Measurements from ENCODE around the gene CYTL1.

CYTL1 gene

DNA sequence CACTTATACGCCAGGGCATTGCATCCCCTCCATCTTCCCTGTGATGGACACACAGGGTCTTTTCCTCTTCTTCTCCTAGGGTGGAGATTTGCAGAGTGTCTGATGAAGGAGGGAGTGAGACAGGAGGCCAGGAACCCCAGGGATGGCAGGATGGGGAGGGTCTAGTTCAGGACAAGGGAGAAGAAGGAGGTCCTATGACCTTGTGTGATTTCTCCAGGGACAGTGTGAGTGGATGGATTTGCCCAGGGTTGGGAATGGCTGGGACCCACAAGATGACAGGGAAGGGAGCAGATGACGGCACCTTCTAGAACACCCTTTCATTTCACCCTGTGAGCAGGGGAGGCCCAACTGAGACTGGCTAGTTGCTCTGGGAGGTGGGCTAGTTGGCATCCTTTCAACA, 34.2 kb downstream of the CYTL1 start:
- Histone ChIP-seq H3K9ac (ENCODE audit: low read depth, low read length) (no peak overlapping the region), H3K36me3 (ENCODE audit: insufficient read depth, low read depth, low read length) (no peaks in the 10 kb centered on the region), H3K4me1 (ENCODE audit: insufficient read depth, low read length) (no peaks in the 10 kb centered on the region), H3K27me3 (ENCODE audit: insufficient read depth, low read length) (no peaks in the 10 kb centered on the region), H3K27ac (ENCODE audit: low read length) (no peak overlapping the region), H3K4me3 (ENCODE audit: low read length) (no peak overlapping the region), H3K9me3 (ENCODE audit: insufficient read depth, low read depth, low read length) (no peaks in the 10 kb centered on the region)

DNA sequence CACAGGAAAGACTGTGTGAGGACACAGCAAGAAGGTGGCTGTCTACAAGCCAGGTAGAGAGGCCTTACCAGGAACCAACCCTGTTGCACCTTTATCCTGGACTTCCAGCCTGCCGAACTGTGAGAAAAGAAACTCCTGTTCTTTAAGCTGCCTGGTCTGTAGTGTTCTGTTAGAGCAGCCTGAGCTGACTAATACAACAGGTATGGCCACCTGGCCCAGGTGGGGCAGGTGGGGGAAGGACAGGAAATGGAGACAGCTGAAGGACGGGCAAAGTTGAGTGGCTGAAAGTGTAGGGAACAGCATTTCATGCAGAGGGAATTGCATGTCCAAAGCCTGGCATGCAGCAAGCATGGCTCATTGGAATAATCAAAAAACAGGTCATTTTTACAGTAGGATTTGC, 35.1 kb downstream of the CYTL1 start:
- H3K27me3 ChIP-seq (ENCODE audit: insufficient read depth, low read length): no peaks in the 10 kb centered on the region
- no peaks in the 10 kb centered on the region for H3K4me1 ChIP-seq (ENCODE audit: insufficient read depth, low read length)
- no peak overlapping the region for H3K9ac ChIP-seq (ENCODE audit: low read depth, low read length)
- no peaks in the 10 kb centered on the region for H3K36me3 ChIP-seq (ENCODE audit: insufficient read depth, low read depth, low read length)
- H3K4me3 ChIP-seq (ENCODE audit: low read length): no peak overlapping the region
- no peaks in the 10 kb centered on the region for H3K9me3 ChIP-seq (ENCODE audit: insufficient read depth, low read depth, low read length)
- no peak overlapping the region for H3K27ac ChIP-seq (ENCODE audit: low read length)

DNA sequence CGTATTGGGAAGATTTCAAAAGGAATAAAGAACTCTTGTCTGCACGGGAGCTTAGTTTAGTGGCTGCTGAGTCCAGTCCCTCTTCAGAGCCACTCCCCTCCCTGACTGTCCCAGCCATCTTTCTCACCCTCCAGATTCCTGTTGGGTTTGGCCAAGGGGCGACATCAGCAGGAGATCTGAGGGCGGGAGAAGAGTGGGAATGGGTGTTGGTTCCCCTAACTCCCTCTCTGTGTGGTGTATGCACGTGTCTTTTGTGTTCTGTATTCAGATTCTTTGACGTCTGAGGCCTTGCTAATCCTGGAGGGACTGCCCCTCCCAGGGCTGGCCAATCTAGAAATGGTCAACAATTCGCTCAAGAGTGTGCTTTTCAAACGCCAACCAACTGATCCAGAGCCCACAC, 37.4 kb downstream of the CYTL1 start:
- peaks cover 13% of the 10 kb centered on the region; the same call in 1 of the 2 replicates for H3K9me3 ChIP-seq (ENCODE audit: insufficient read depth, low read depth, low read length)
- no peak overlapping the region for H3K9ac ChIP-seq (ENCODE audit: low read depth, low read length)
- H3K36me3 ChIP-seq (ENCODE audit: insufficient read depth, low read depth, low read length): no peaks in the 10 kb centered on the region
- H3K27me3 ChIP-seq (ENCODE audit: insufficient read depth, low read length): no peaks in the 10 kb centered on the region
- no peak overlapping the region for H3K27ac ChIP-seq (ENCODE audit: low read length)
- no peaks in the 10 kb centered on the region for H3K4me1 ChIP-seq (ENCODE audit: insufficient read depth, low read length)
- no peak overlapping the region for H3K4me3 ChIP-seq (ENCODE audit: low read length)

DNA sequence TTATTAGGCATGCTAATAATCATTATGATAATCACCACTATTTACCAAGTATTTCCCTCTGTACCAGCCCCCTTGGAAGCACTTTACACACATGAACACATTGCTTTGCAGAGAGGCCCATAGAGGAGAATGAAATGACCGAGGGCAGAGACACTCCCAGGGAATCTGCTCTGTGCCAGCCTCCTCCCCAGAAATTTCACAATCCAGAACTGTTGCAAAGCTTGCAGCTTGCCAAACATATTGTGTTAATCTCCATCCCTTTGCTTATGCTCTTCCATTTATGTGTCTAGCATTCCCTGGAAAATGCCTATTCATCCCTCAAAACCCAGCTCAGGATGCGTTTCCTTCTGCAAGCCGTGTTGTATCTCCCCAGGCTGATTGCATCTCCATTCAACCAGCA, 37.8 kb downstream of the CYTL1 start:
- H3K9me3 ChIP-seq (ENCODE audit: insufficient read depth, low read depth, low read length): peaks cover 13% of the 10 kb centered on the region; the same call in 1 of the 2 replicates
- H3K4me1 ChIP-seq (ENCODE audit: insufficient read depth, low read length): no peaks in the 10 kb centered on the region
- no peaks in the 10 kb centered on the region for H3K36me3 ChIP-seq (ENCODE audit: insufficient read depth, low read depth, low read length)
- H3K4me3 ChIP-seq (ENCODE audit: low read length): no peak overlapping the region
- no peaks in the 10 kb centered on the region for H3K27me3 ChIP-seq (ENCODE audit: insufficient read depth, low read length)
- H3K27ac ChIP-seq (ENCODE audit: low read length): no peak overlapping the region
- no peak overlapping the region for H3K9ac ChIP-seq (ENCODE audit: low read depth, low read length)

DNA sequence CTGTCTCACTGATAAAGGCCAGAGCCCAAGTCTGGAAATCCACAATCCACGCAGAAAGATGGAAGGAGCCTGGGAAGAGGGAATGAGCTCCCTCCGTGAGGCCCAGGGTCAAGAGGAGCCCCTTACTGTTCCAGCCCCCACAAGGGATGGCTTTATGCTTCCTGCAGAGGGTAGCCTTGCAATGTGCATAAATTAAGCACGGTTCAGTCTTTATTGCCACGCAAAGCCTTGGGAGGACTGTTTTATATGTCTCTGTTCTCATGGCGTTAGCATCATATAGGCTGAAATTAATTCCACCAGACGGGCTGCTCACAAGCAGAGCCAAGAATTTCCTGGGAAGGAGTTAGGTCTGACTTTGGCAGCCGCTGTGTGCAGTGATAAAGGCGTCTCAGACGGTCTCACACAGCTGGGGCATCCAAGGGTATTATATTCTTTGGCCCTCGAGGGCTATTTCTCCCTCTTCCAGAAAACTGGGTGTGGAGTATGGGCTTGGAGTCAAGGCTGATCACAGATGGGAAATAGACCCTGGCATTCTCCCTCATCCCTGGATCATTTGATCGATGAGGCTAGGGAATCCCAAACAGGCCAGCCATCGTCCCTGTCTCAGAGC, 38.5 kb downstream of the CYTL1 start:
- no peak overlapping the region for H3K9ac ChIP-seq (ENCODE audit: low read depth, low read length)
- H3K4me3 ChIP-seq (ENCODE audit: low read length): no peak overlapping the region
- H3K27me3 ChIP-seq (ENCODE audit: insufficient read depth, low read length): no peaks in the 10 kb centered on the region
- H3K36me3 ChIP-seq (ENCODE audit: insufficient read depth, low read depth, low read length): no peaks in the 10 kb centered on the region
- peaks cover 19% of the 10 kb centered on the region for H3K9me3 ChIP-seq (ENCODE audit: insufficient read depth, low read depth, low read length)
- H3K27ac ChIP-seq (ENCODE audit: low read length): no peak overlapping the region
- H3K4me1 ChIP-seq (ENCODE audit: insufficient read depth, low read length): no peaks in the 10 kb centered on the region

DNA sequence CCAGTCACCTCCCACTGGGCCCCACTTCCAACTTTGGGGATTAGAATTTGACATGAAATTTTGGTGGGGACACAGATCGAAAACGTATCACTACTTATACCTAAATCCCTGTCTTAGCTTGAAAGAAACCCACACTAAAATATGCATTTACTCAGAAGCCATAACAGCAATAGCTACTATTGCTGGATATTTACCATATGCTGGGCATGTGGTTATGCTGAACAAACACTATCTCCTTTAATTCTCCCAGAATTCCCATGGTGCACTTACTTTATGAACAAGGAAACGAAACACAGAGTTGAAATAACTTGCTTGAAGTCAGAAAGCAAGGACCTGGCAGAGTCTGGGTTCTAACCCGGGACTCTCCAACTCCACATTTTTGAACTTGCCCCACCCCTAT, 39.3 kb downstream of the CYTL1 start:
- H3K27me3 ChIP-seq (ENCODE audit: insufficient read depth, low read length): no peaks in the 10 kb centered on the region
- H3K4me1 ChIP-seq (ENCODE audit: insufficient read depth, low read length): no peaks in the 10 kb centered on the region
- peaks cover 27% of the 10 kb centered on the region for H3K9me3 ChIP-seq (ENCODE audit: insufficient read depth, low read depth, low read length)
- no peaks in the 10 kb centered on the region for H3K36me3 ChIP-seq (ENCODE audit: insufficient read depth, low read depth, low read length)
- H3K27ac ChIP-seq (ENCODE audit: low read length): no peak overlapping the region
- H3K4me3 ChIP-seq (ENCODE audit: low read length): no peak overlapping the region
- H3K9ac ChIP-seq (ENCODE audit: low read depth, low read length): no peak overlapping the region

DNA sequence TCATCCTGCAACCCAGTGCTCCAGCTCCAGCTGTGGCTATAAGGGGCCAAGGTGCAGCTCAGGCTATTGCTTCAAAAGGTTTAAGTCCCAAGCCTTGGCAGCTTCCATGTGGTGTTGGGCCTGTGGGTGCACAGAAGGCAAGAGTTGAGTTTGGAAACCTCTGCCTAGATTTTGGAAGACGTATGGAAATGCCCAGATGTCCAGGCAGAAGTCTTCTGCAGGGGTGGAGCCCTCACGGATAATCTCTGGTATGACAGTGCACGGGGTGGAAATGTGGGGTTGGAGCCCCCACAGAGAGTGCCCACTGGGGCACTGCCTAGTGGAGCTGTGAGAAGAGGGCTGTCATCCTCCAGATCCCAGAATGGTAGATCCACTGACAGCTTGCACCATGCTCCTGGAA, 44.5 kb downstream of the CYTL1 start:
- peaks cover 44% of the 10 kb centered on the region for H3K9me3 ChIP-seq (ENCODE audit: insufficient read depth, low read depth, low read length)
- H3K4me3 ChIP-seq (ENCODE audit: low read length): no peak overlapping the region
- no peaks in the 10 kb centered on the region for H3K27me3 ChIP-seq (ENCODE audit: insufficient read depth, low read length)
- no peak overlapping the region for H3K9ac ChIP-seq (ENCODE audit: low read depth, low read length)
- H3K36me3 ChIP-seq (ENCODE audit: insufficient read depth, low read depth, low read length): no peaks in the 10 kb centered on the region
- H3K4me1 ChIP-seq (ENCODE audit: insufficient read depth, low read length): no peaks in the 10 kb centered on the region
- no peak overlapping the region for H3K27ac ChIP-seq (ENCODE audit: low read length)

DNA sequence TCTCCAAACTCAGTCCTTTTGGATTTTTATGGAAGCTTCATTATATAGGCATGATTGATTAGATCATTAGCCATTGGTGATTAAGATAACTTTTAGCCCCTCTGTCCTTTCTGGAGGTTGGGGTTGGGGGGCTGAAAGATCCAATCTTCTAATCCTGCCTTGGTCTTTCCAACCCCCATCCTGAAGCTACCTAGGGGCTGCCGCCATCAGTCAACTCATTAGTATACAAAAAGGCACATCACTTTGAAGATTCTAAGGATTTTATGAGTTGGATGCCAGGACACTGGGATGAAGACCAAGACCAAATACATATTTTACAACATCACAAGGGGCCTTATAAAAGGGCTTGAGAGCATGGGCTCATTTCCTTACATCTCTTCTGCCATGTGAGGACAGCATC, 47.5 kb downstream of the CYTL1 start:
- Histone ChIP-seq H3K27ac (ENCODE audit: low read length) (no peak overlapping the region), H3K9me3 (ENCODE audit: insufficient read depth, low read depth, low read length) (peaks cover 31% of the 10 kb centered on the region), H3K36me3 (ENCODE audit: insufficient read depth, low read depth, low read length) (no peaks in the 10 kb centered on the region), H3K27me3 (ENCODE audit: insufficient read depth, low read length) (no peaks in the 10 kb centered on the region), H3K9ac (ENCODE audit: low read depth, low read length) (no peak overlapping the region), H3K4me3 (ENCODE audit: low read length) (no peak overlapping the region), H3K4me1 (ENCODE audit: insufficient read depth, low read length) (no peaks in the 10 kb centered on the region)

DNA sequence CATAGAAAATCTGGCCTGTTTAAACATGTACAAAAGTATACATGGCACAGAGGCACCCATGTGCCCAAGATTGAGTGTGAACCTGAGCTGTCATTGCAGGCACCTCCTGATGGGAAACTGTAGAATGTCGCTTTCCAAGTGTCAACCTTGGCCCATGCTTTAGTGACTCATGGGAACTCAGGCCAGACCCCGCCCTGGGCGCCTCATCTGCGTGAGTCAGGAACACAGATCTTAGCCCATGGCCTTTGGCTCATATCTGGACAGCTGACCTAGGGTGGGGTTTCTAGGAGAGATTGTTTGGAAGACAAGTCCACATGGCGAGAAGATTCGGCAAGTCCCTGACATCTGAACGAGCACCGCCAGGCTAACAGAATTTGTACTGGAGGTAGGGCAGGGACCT, 50.0 kb downstream of the CYTL1 start:
- no peaks in the 10 kb centered on the region for H3K27me3 ChIP-seq (ENCODE audit: insufficient read depth, low read length)
- H3K9ac ChIP-seq (ENCODE audit: low read depth, low read length): no peak overlapping the region
- H3K4me1 ChIP-seq (ENCODE audit: insufficient read depth, low read length): no peaks in the 10 kb centered on the region
- H3K27ac ChIP-seq (ENCODE audit: low read length): no peak overlapping the region
- peaks cover 10% of the 10 kb centered on the region for H3K9me3 ChIP-seq (ENCODE audit: insufficient read depth, low read depth, low read length)
- H3K4me3 ChIP-seq (ENCODE audit: low read length): no peak overlapping the region
- no peaks in the 10 kb centered on the region for H3K36me3 ChIP-seq (ENCODE audit: insufficient read depth, low read depth, low read length)

DNA sequence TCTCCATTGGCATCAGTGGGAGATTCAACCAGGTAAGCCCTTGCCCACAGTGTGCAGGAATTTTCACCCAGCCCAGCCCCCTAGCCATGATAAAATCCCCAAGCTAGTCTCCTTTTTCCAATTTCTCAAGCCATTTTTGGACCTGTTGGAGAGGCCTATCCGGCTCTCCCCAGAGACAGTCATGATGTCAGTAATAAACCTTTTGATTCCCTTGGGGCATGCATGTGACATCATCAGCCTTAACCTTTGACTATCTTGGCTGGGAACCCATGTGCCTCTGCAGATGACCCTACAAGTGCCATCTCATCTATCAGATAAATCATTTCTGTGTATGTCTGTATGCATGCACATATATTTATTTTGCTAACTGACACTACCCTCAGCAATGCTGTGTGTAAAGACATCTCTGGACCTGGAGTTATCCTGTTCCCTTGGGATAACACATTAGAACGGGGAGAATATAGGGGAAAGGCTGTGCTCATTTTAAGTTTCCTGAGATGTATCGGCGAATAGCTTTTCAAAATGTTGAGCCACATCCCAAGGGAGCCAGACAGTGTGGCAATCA, 51.0 kb downstream of the CYTL1 start:
- Histone ChIP-seq H3K4me3 (ENCODE audit: low read length) (no peak overlapping the region), H3K27ac (ENCODE audit: low read length) (no peak overlapping the region), H3K9me3 (ENCODE audit: insufficient read depth, low read depth, low read length) (peaks cover 7% of the 10 kb centered on the region; the same call in 1 of the 2 replicates), H3K27me3 (ENCODE audit: insufficient read depth, low read length) (no peaks in the 10 kb centered on the region), H3K36me3 (ENCODE audit: insufficient read depth, low read depth, low read length) (no peaks in the 10 kb centered on the region), H3K4me1 (ENCODE audit: insufficient read depth, low read length) (no peaks in the 10 kb centered on the region), H3K9ac (ENCODE audit: low read depth, low read length) (no peak overlapping the region)
